HepG2 (cell line): ENCODE data around the gene BPHL. TPM values are rescaled to one million over a fixed set of nuclear protein-coding genes. Genes with fewer than 3 reads are reported as not detected.

ENCODE experiments used
- CBFB ChIP-seq: sonication (generic); formaldehyde crosslinking; IDR thresholded peaks from 2 replicates; pipeline ENCODE4 v1.4.0; 2020; ENCODE audit warnings: missing genetic modification reagents
- CHD4 ChIP-seq: fragments of 200-600 bp; sonication (generic); IDR thresholded peaks from 2 replicates; pipeline ENCODE4 v1.7.0; 2017; ENCODE audit warnings: mild to moderate bottlenecking, low read length, borderline replicate concordance
- DR1 ChIP-seq: sonication (generic); formaldehyde crosslinking; IDR thresholded peaks from 2 replicates; pipeline ENCODE4 v1.8.0; 2021; ENCODE audit warnings: mild to moderate bottlenecking, missing genetic modification reagents, inconsistent platforms
- POGK ChIP-seq: sonication (generic); formaldehyde crosslinking; conservative IDR thresholded peaks from 2 replicates; pipeline ENCODE4 v1.8.0; 2022; ENCODE audit warnings: mild to moderate bottlenecking, moderate library complexity, missing genetic modification reagents
- PRMT3 ChIP-seq: sonication (generic); formaldehyde crosslinking; IDR thresholded peaks from 2 replicates; pipeline ENCODE4 v1.8.1; 2022; ENCODE audit warnings: low read depth, mild to moderate bottlenecking, moderate library complexity, missing genetic modification reagents, borderline replicate concordance
- STAT6 ChIP-seq: sonication (generic); formaldehyde crosslinking; IDR thresholded peaks from 2 replicates; pipeline ENCODE4 v1.4.0; 2020; ENCODE audit warnings: missing genetic modification reagents, mild to moderate bottlenecking, borderline replicate concordance
- ZFP36L1 ChIP-seq: sonication (generic); formaldehyde crosslinking; IDR thresholded peaks from 2 replicates; pipeline ENCODE4 v1.8.0; 2022; ENCODE audit warnings: mild to moderate bottlenecking, missing genetic modification reagents, moderate library complexity
- ZFX ChIP-seq: sonication (generic); formaldehyde crosslinking; IDR thresholded peaks from 2 replicates; pipeline ENCODE4 v1.4.0; 2020; ENCODE audit warnings: mild to moderate bottlenecking, low read depth, missing genetic modification reagents, moderate library complexity
- ZNF614 ChIP-seq: IDR thresholded peaks from 2 replicates; pipeline ENCODE4 v1.6.1; 2018; ENCODE audit warnings: missing biosample characterization, missing genetic modification reagents, inconsistent platforms, borderline replicate concordance
- ZNF652 ChIP-seq: IDR thresholded peaks from 2 replicates; pipeline ENCODE4 v1.6.1; 2016; ENCODE audit warnings: low read depth, borderline replicate concordance
- ZNF816 ChIP-seq: sonication (generic); formaldehyde crosslinking; IDR thresholded peaks from 2 replicates; pipeline ENCODE4 v1.8.0; 2022; ENCODE audit warnings: missing genetic modification reagents, mild to moderate bottlenecking, borderline replicate concordance
- ZNF850 ChIP-seq: sonication (generic); formaldehyde crosslinking; conservative IDR thresholded peaks from 2 replicates; pipeline ENCODE4 v1.9.0; 2021; ENCODE audit warnings: mild to moderate bottlenecking, missing genetic modification reagents
- polyA plus RNA-seq, 8 experiments: library from polyadenylated mRNA; depleted of rRNA in 3 of 8; stranded (reverse) in 7 of 8; unstranded in 1 of 8; fragments of >200 nt; fragmentation: Illumina TruSeq in 4 of 8; extraction: Trizol in 4 of 8; gene quantifications; 2 replicates each; pipeline versions ENCODE4 v1.2.1 to v1.2.3, GENCODE V29; 2011 to 2016; ENCODE audit warnings: low read depth in 4 of 8, missing spikeins in 1 of 8, mixed read lengths in 1 of 8; ENCODE audit not compliant: insufficient read depth in 1 of 8
- total RNA-seq, 5 experiments: library from RNA; depleted of rRNA; stranded (reverse); fragments of >200 nt; fragmentation: Illumina TruSeq; extraction: Trizol; gene quantifications; 2 replicates each; pipeline ENCODE4 v1.2.3, GENCODE V29; 2016; ENCODE audit warnings: low read depth in 1 of 5
- TF ChIP-seq, protein P1 (sequence below): sonication (generic); formaldehyde crosslinking; IDR thresholded peaks from 2 replicates; pipeline ENCODE4 v1.4.0; 2020; ENCODE audit warnings: missing genetic modification reagents
- TF ChIP-seq, protein P2 (sequence below): sonication (generic); formaldehyde crosslinking; IDR thresholded peaks from 2 replicates; pipeline ENCODE4 v1.8.0; 2022; ENCODE audit warnings: missing genetic modification reagents, mild to moderate bottlenecking, borderline replicate concordance
- TF ChIP-seq, protein P3 (sequence below): sonication (generic); formaldehyde crosslinking; IDR thresholded peaks from 2 replicates; pipeline ENCODE4 v1.5.0; 2020; ENCODE audit warnings: missing genetic modification reagents, mild to moderate bottlenecking, borderline replicate concordance
- TF ChIP-seq, protein P4 (sequence below): sonication (generic); formaldehyde crosslinking; IDR thresholded peaks from 2 replicates; pipeline ENCODE4 v1.5.0; 2020; ENCODE audit warnings: mild to moderate bottlenecking, missing genetic modification reagents

Gene BPHL
- total and polyA plus RNA-seq, 2 of the 13 experiments (the other 11 are each of a cell fraction or from before 2014, with no cell fraction given): 37.8 to 39.5 TPM

DNA sequence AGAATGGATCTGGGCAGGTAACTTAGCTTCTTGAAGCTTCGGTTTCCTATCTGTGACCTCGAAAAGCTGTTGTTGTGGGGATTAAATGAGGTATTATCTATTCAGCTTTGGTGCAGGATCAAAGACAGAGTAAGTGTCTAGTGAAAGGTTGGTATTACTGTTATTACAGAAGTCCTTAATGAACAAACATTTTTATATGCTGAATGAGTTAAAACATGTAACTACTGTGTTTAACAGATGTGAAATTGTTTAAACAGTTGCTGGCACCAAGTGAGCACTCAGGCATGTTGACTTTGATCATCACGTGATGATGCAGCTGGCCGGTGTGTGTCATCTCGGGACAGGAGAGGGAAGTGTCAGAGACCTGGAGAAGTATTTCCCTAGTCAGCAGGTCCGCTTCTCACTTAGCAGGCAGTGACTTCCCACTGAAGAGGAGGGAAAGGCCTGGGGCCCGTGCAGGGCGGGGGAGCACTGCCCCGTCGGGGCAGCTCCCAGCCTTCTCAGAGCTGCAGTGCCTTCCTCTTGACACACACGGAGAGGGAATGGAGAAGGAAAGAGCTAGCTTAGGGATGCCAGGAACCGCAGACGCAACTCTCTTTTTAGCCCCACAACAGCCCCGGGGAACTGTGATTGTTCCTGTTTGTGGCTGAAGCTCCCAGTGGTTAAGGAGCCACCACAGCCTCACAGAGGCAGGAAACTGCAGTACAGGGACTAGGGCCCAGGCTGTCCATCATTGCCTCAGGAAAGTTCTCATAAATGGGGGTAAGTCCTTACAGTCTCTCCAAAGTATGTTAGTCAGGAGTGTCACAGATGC, 20.8 kb downstream of the BPHL start (continued):
- TF ChIP-seq ZNF816 (CRISPR knock-in tag): peak; percentile 56; the same call in 1 of the 2 replicates
- peak; percentile 97 for TF ChIP-seq ZFP36L1 (CRISPR knock-in tag)
- TF ChIP-seq ZNF652 (CRISPR knock-in tag): peak; percentile 95
- TF ChIP-seq CHD4: peak; percentile 35; the same call in 1 of the 2 replicates
- TF ChIP-seq, protein P1, sequence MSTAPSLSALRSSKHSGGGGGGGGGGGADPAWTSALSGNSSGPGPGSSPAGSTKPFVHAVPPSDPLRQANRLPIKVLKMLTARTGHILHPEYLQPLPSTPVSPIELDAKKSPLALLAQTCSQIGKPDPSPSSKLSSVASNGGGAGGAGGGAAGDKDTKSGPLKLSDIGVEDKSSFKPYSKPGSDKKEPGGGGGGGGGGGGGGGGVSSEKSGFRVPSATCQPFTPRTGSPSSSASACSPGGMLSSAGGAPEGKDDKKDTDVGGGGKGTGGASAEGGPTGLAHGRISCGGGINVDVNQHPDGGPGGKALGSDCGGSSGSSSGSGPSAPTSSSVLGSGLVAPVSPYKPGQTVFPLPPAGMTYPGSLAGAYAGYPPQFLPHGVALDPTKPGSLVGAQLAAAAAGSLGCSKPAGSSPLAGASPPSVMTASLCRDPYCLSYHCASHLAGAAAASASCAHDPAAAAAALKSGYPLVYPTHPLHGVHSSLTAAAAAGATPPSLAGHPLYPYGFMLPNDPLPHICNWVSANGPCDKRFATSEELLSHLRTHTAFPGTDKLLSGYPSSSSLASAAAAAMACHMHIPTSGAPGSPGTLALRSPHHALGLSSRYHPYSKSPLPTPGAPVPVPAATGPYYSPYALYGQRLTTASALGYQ: peak; percentile 79; the same call in 1 of the 2 replicates
- TF ChIP-seq CBFB: 0 out of 2 replicates have a peak, but pooled peaks have one; percentile 44
- TF ChIP-seq, protein P2, sequence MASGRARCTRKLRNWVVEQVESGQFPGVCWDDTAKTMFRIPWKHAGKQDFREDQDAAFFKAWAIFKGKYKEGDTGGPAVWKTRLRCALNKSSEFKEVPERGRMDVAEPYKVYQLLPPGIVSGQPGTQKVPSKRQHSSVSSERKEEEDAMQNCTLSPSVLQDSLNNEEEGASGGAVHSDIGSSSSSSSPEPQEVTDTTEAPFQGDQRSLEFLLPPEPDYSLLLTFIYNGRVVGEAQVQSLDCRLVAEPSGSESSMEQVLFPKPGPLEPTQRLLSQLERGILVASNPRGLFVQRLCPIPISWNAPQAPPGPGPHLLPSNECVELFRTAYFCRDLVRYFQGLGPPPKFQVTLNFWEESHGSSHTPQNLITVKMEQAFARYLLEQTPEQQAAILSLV (CRISPR knock-in tag): no peak
- TF ChIP-seq ZNF850 (CRISPR knock-in tag): no peak
- peak; percentile 75; the same call in 1 of the 2 replicates for TF ChIP-seq PRMT3 (CRISPR knock-in tag)
- peak; percentile 67; the same call in 1 of the 2 replicates for TF ChIP-seq ZFX (CRISPR knock-in tag)
- TF ChIP-seq STAT6 (CRISPR knock-in tag): peak; percentile 69; the same call in 1 of the 2 replicates
- TF ChIP-seq, protein P3, sequence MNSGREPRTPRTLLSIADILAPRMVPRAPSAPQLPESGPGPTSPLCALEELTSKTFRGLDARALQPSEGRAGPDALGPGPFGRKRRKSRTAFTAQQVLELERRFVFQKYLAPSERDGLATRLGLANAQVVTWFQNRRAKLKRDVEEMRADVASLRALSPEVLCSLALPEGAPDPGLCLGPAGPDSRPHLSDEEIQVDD (CRISPR knock-in tag): no peak
- TF ChIP-seq ZNF614 (CRISPR knock-in tag): peak; percentile 92
- no peak for TF ChIP-seq DR1
- 0 out of 2 replicates have a peak, but pooled peaks have one; percentile 60 for TF ChIP-seq POGK
- TF ChIP-seq, protein P4, sequence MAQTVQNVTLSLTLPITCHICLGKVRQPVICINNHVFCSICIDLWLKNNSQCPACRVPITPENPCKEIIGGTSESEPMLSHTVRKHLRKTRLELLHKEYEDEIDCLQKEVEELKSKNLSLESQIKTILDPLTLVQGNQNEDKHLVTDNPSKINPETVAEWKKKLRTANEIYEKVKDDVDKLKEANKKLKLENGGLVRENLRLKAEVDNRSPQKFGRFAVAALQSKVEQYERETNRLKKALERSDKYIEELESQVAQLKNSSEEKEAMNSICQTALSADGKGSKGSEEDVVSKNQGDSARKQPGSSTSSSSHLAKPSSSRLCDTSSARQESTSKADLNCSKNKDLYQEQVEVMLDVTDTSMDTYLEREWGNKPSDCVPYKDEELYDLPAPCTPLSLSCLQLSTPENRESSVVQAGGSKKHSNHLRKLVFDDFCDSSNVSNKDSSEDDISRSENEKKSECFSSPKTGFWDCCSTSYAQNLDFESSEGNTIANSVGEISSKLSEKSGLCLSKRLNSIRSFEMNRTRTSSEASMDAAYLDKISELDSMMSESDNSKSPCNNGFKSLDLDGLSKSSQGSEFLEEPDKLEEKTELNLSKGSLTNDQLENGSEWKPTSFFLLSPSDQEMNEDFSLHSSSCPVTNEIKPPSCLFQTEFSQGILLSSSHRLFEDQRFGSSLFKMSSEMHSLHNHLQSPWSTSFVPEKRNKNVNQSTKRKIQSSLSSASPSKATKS (CRISPR knock-in tag): peak; percentile 88; the same call in 1 of the 2 replicates
